Activated naive CD4-positive, alpha-beta T cell (primary cell): ENCODE results near the gene RPL21.
"Not testable (repeated sequence)": the region's sequence is repeated elsewhere in the genome, so short reads cannot be mapped to it uniquely, and the experiment has no call there.

Experiments
- DNase-seq, 4 experiments: peaks; one replicate each; lab custom pipeline; 2025; lab: John Stamatoyannopoulos, UW

Gene RPL21

GRCh38 chr13:27289011-27289665 lies 37.8 kb downstream of the RPL21 start:
- no peak for DNase-seq

- no peak for DNase-seq
Measured at GRCh38 chr13:27290715-27291114, 39.4 kb downstream of the RPL21 start.

GRCh38 chr13:27291967-27292366 lies 40.6 kb downstream of the RPL21 start:
- not testable (repeated sequence) for DNase-seq

GRCh38 chr13:27293076-27293691 lies 41.8 kb downstream of the RPL21 start:
- no peak for DNase-seq

GRCh38 chr13:27293873-27294515 lies 42.6 kb downstream of the RPL21 start:
- peak in 1 of 4 experiments; percentile 11 for DNase-seq

GRCh38 chr13:27295096-27295495 lies 43.7 kb downstream of the RPL21 start:
- no peak for DNase-seq

- DNase-seq = no peak
Measured at GRCh38 chr13:27295660-27296059, 44.3 kb downstream of the RPL21 start.

- DNase-seq = no peak
Measured at GRCh38 chr13:27296496-27296895, 45.1 kb downstream of the RPL21 start.

GRCh38 chr13:27298849-27299248 lies 47.5 kb downstream of the RPL21 start:
- no peak for DNase-seq

- not testable (repeated sequence) for DNase-seq
Measured at GRCh38 chr13:27300406-27300805, 49.0 kb downstream of the RPL21 start.

- DNase-seq = no peak
Measured at GRCh38 chr13:27300941-27301586, 49.7 kb downstream of the RPL21 start.

GRCh38 chr13:27302643-27303262 lies 51.4 kb downstream of the RPL21 start:
- DNase-seq = no peak

- no peak for DNase-seq
Measured at GRCh38 chr13:27304099-27304498, 52.7 kb downstream of the RPL21 start.

- DNase-seq = no peak
Measured at GRCh38 chr13:27304611-27305010, 53.3 kb downstream of the RPL21 start.
